ENCODE results near the gene MANSC4. TPM values are rescaled to one million over a fixed set of nuclear protein-coding genes. Genes with fewer than 3 reads are reported as not detected.

Gene MANSC4
- total RNA-seq, 1 experiment from 2014 or later: not detected

DNA sequence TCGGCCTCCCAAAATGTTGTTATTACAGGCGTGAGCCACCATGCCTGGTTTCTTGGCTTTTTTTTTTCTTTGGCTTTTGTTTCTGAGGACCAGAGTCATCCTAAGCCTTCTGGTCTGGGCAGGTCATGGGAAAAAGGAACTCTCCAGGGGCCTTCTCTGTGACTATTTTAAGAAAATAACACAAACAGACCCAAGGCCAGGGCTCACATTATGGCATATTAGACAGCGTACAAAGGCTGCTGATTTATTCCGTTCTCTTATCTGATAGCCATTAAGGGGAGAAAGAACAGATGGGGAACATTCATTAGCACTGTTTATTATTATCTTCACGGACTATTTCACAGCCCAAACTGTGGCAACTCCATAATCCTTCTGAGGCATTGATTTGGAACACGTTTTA, 28.8 kb upstream of the MANSC4 start:
- no peaks in the 10 kb centered on the region for H3K36me3 Mint-ChIP-seq (ENCODE audit: insufficient read depth, unreplicated experiment)
- H3K4me3 Mint-ChIP-seq (ENCODE audit: unreplicated experiment): no peak overlapping the region
- no peaks in the 10 kb centered on the region for H3K4me1 Mint-ChIP-seq (ENCODE audit: insufficient read depth, unreplicated experiment)
- no peak for DNase-seq (ENCODE audit: unreplicated experiment)
- POLR2A ChIA-PET: no interaction called here
- TF ChIP-seq, protein P1, sequence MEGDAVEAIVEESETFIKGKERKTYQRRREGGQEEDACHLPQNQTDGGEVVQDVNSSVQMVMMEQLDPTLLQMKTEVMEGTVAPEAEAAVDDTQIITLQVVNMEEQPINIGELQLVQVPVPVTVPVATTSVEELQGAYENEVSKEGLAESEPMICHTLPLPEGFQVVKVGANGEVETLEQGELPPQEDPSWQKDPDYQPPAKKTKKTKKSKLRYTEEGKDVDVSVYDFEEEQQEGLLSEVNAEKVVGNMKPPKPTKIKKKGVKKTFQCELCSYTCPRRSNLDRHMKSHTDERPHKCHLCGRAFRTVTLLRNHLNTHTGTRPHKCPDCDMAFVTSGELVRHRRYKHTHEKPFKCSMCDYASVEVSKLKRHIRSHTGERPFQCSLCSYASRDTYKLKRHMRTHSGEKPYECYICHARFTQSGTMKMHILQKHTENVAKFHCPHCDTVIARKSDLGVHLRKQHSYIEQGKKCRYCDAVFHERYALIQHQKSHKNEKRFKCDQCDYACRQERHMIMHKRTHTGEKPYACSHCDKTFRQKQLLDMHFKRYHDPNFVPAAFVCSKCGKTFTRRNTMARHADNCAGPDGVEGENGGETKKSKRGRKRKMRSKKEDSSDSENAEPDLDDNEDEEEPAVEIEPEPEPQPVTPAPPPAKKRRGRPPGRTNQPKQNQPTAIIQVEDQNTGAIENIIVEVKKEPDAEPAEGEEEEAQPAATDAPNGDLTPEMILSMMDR (IDR thresholded peaks at IDR 0.05; ENCODE audit: unreplicated experiment): no peak
- H3K9me3 Mint-ChIP-seq (ENCODE audit: unreplicated experiment): no peaks in the 10 kb centered on the region
- no TSS peak for BruUV-seq (replicated peaks)
- CTCF ChIA-PET: interaction anchor here (0.6 to 1.5 kb wide), 3 partner anchors 13 to 132 kb away, joined by 3 to 8 read pairs (median 5); no protein-coding TSS in a partner anchor
- H3K27ac Mint-ChIP-seq (ENCODE audit: low read depth, unreplicated experiment): no peak overlapping the region
- intact Hi-C loops (cut with micrococcal nuclease): no loop called here
- no peaks in the 10 kb centered on the region for H3K27me3 Mint-ChIP-seq (ENCODE audit: insufficient read depth, unreplicated experiment)

DNA sequence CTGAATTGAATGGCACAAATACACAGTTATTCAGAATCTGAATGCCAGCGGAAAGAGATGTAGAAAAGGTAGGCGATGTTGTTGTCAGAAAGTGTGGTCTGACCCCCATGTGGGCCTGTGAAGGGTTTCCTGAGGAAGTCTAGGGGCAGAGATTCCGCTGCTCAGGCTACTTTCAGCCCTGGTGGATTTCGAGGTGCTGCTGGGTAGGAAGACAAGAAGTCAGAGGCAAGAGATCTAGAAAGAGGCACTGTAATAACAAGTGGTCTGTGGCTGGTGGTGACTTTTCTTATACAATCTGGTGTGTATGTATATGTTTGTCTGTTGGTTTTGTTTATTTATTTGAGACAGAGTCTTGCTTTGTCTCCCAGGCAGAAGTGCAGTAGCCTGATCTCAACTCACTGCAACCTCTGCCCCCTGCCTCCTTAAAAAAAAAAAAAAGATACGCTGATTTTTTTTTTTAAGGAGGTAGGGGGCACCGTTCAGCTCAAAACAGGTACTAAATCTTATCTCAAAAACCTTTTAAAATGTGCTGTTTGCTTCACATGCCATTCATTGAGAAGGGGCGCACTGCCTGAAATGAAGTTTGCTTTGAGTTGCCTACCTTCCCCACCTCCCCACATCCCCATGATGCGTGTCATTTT, 27.1 kb upstream of the MANSC4 start:
- Mint-ChIP-seq H3K9me3 (ENCODE audit: unreplicated experiment) (no peaks in the 10 kb centered on the region), H3K4me3 (ENCODE audit: unreplicated experiment) (no peak overlapping the region), H3K36me3 (ENCODE audit: insufficient read depth, unreplicated experiment) (no peaks in the 10 kb centered on the region), H3K4me1 (ENCODE audit: insufficient read depth, unreplicated experiment) (no peaks in the 10 kb centered on the region), H3K27me3 (ENCODE audit: insufficient read depth, unreplicated experiment) (no peaks in the 10 kb centered on the region), H3K27ac (ENCODE audit: low read depth, unreplicated experiment) (no peak overlapping the region)
- no TSS peak for BruUV-seq (replicated peaks)
- intact Hi-C loops (cut with micrococcal nuclease): no loop called here
- TF ChIP-seq, protein P1 (IDR thresholded peaks at IDR 0.05; ENCODE audit: unreplicated experiment): no peak
- POLR2A ChIA-PET: interaction anchor here (1.1 kb wide), 1 partner anchor 15 kb away, joined by 6 read pairs; no protein-coding TSS in a partner anchor
- CTCF ChIA-PET: interaction anchor here (1.2 kb wide), 1 partner anchor 14 kb away, joined by 3 read pairs; no protein-coding TSS in a partner anchor
- DNase-seq (ENCODE audit: unreplicated experiment): no peak

DNA sequence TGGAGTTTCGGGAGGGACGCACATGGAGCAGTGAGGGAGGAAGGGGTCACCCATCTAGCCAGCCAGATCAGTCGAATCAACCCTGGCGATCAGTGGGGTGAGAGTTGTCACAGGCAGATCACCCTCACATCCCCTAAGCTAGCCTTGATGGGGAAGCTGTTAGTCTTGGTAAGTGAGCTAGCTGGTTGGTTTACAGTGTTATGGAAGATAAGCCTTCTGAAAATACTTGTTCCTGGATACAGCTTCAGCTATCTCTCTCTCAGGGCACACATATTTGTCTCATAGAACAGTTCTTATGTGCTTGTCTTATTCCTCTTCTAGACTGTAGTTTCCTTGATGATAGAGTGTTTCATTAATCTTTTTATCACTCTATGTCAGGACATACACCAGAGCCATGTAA, 26.2 kb upstream of the MANSC4 start:
- Mint-ChIP-seq H3K36me3 (ENCODE audit: insufficient read depth, unreplicated experiment) (no peaks in the 10 kb centered on the region), H3K27me3 (ENCODE audit: insufficient read depth, unreplicated experiment) (no peaks in the 10 kb centered on the region), H3K4me1 (ENCODE audit: insufficient read depth, unreplicated experiment) (no peaks in the 10 kb centered on the region), H3K4me3 (ENCODE audit: unreplicated experiment) (no peak overlapping the region), H3K27ac (ENCODE audit: low read depth, unreplicated experiment) (no peak overlapping the region), H3K9me3 (ENCODE audit: unreplicated experiment) (no peaks in the 10 kb centered on the region)
- CTCF ChIA-PET: interaction anchor here (1.9 kb wide), 1 partner anchor 15 kb away, joined by 11 read pairs; no protein-coding TSS in a partner anchor
- intact Hi-C loops (cut with micrococcal nuclease): no loop called here
- TF ChIP-seq, protein P1 (IDR thresholded peaks at IDR 0.05; ENCODE audit: unreplicated experiment): no peak
- BruUV-seq (replicated peaks): no TSS peak
- POLR2A ChIA-PET: no interaction called here
- no peak for DNase-seq (ENCODE audit: unreplicated experiment)

DNA sequence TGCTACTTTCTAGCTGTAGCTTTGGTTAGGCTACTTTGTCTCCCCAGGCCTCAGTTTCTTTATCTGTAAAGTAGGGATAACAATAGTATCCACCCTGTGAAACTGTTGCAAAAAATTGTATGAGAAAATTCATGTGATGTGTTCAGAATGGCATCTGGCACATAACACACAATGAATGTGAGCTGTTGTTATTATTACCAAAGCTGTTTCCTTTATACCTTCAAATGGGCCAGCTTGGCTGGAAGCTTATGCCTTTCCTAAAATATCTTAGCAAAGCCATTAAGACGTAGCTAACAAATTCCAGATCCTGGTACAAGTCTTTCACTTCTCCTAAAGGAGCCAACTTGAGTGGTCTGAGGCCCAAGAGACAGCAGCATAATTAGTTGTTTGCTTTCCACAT, 25.2 kb upstream of the MANSC4 start:
- ChIA-PET CTCF (interaction anchor here (0.8 to 1.9 kb wide), 2 partner anchors 16 to 35 kb away, joined by 4 to 11 read pairs; no protein-coding TSS in a partner anchor), POLR2A (interaction anchor here (1.0 kb wide), 1 partner anchor 17 kb away, joined by 4 read pairs; no protein-coding TSS in a partner anchor)
- BruUV-seq (replicated peaks): no TSS peak
- no peaks in the 10 kb centered on the region for H3K4me1 Mint-ChIP-seq (ENCODE audit: insufficient read depth, unreplicated experiment)
- TF ChIP-seq, protein P1 (IDR thresholded peaks at IDR 0.05; ENCODE audit: unreplicated experiment): no peak
- no peak for DNase-seq (ENCODE audit: unreplicated experiment)
- no peaks in the 10 kb centered on the region for H3K9me3 Mint-ChIP-seq (ENCODE audit: unreplicated experiment)
- H3K4me3 Mint-ChIP-seq (ENCODE audit: unreplicated experiment): no peak overlapping the region
- H3K27ac Mint-ChIP-seq (ENCODE audit: low read depth, unreplicated experiment): no peak overlapping the region
- intact Hi-C loops (cut with micrococcal nuclease): no loop called here
- H3K27me3 Mint-ChIP-seq (ENCODE audit: insufficient read depth, unreplicated experiment): no peaks in the 10 kb centered on the region
- H3K36me3 Mint-ChIP-seq (ENCODE audit: insufficient read depth, unreplicated experiment): peaks cover 10% of the 10 kb centered on the region
